ENCODE measurements around the gene ITGA11.

- TF ChIP-seq ZNF274 (IDR thresholded peaks at IDR 0.05; ENCODE audit: low read depth, low read length) (no peak), SUZ12 (IDR thresholded peaks at IDR 0.05; ENCODE audit: extremely low read depth, insufficient read depth, insufficient read length) (no peak)
Observed at GRCh38 chr15:68311859-68312557, 120.0 kb downstream of the ITGA11 start.
